Measurements from ENCODE around the gene GJC2.

DNA sequence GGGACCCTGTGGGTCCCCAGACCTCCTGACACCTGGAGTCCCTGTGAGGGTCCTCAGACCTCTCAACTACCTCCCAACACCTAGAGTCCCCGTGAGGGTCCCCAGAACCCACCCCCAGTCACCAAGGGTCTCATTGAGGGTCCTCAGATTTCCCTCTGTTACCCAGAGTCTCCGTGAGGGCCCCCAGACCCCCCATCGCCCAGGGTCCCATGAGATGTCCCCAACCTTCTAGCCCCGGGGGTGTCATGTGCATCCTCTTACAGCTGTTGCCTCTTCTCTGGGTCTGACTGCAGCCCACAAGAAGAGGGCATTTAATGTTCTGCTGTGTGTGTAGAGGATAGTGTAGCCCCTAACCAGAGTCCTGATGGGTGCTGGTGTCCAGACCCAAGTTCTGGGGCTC lies 2.0 kb upstream of the GJC2 start:
- TF ChIP-seq, protein P1, sequence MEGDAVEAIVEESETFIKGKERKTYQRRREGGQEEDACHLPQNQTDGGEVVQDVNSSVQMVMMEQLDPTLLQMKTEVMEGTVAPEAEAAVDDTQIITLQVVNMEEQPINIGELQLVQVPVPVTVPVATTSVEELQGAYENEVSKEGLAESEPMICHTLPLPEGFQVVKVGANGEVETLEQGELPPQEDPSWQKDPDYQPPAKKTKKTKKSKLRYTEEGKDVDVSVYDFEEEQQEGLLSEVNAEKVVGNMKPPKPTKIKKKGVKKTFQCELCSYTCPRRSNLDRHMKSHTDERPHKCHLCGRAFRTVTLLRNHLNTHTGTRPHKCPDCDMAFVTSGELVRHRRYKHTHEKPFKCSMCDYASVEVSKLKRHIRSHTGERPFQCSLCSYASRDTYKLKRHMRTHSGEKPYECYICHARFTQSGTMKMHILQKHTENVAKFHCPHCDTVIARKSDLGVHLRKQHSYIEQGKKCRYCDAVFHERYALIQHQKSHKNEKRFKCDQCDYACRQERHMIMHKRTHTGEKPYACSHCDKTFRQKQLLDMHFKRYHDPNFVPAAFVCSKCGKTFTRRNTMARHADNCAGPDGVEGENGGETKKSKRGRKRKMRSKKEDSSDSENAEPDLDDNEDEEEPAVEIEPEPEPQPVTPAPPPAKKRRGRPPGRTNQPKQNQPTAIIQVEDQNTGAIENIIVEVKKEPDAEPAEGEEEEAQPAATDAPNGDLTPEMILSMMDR (IDR thresholded peaks at IDR 0.05) = no peak
- TF ChIP-seq POLR2A (IDR thresholded peaks at IDR 0.05) = no peak

Measured in prostate gland (tissue), 2 donors.